Fibroblast of skin of right biceps (primary cell): Measurements from ENCODE around the gene MYH16.
"Not testable (repeated sequence)": the region's sequence is repeated elsewhere in the genome, so short reads cannot be mapped to it uniquely, and the experiment has no call there.

ENCODE experiments used
- DNase-seq: peaks from one replicate; pipeline ENCODE4 v3.0.0-alpha.2; 2013

Gene MYH16

DNA sequence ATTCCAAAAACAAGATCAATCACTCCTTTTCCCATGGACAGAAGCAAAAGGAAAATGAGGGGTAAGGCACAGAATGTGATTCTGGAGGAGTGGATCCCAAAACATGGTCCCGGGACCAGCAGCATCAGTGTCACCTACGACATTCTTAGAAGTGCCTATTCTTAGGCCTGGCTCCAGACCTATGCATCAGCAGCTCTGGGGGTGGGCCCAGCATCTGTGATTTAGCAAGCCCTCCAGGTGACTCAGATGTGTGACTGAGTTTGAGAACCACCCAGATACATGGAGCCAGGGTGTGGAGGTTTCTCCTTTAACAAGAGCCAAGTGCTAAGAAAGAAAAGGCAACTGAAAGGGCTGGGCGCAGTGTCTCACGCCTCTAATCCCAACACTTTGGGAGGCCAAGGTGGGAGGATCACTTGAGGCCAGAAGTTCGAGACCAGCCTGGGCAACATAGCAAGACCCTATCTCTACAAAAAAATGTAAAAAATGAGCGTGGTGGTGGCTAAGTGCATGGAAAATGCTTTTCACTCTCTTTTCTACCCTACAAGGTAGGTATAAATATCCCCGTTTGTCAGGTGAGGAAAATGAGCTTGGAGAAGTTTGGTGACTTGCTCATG lies 35.9 kb downstream of the MYH16 start:
- peak; percentile 33 for DNase-seq

DNA sequence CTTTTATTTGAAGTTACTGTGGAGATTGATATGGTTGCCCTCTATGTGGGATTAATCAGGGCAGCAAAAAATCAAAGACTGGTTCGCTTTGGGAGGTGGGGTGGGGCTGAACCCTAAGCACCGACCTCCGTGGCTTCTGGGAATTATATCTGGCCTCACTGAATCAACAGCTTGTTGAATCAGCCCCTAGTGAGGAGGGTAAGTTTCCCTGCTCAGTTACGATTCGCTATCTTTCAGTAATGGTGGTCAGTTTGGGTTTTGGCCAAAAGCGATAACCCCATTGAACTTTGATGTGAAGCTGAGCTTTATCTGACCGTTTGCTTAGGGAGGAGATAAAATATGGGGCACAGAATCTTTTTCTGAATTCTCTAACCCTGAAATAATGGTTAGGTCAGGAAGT lies 36.5 kb downstream of the MYH16 start:
- DNase-seq = no peak

DNA sequence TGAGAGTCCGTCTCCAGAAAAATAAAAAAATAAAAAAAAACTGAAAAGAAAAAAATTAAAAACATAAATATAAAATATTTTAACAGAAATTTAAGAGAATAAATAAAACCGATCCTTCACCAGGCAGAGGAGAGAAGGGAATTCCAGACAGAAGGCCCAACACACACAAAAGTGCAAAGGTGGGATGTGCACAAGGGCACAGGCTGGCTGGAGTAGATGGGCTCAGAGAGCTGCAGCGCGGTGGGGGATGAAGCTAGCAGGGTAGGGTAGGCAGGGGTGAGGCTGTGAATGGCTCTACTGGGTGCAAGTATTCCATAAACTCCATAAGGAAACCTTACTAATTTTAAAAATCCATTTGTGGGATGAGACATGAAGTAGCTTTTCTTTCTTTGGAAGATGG lies 37.4 kb downstream of the MYH16 start:
- no peak for DNase-seq

DNA sequence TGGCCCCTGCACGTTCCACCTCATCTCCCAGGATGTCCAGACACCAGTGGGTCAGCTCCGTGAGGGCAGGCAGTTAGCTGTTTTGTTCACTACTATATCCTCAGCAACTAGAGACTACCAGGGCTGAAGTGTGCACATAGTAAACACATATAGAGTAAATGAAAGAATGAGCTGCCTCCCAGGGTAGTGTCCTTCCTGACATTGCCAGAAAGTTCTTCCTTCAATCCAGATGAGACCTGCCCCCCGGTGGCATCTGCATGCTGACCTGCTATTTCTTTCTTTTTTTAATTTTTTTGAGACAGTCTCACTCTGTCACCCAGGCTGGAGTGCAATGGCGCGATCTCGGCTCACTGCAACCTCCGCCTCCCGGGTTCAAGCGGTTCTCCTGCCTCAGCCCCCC lies 39.1 kb downstream of the MYH16 start:
- no peak for DNase-seq

DNA sequence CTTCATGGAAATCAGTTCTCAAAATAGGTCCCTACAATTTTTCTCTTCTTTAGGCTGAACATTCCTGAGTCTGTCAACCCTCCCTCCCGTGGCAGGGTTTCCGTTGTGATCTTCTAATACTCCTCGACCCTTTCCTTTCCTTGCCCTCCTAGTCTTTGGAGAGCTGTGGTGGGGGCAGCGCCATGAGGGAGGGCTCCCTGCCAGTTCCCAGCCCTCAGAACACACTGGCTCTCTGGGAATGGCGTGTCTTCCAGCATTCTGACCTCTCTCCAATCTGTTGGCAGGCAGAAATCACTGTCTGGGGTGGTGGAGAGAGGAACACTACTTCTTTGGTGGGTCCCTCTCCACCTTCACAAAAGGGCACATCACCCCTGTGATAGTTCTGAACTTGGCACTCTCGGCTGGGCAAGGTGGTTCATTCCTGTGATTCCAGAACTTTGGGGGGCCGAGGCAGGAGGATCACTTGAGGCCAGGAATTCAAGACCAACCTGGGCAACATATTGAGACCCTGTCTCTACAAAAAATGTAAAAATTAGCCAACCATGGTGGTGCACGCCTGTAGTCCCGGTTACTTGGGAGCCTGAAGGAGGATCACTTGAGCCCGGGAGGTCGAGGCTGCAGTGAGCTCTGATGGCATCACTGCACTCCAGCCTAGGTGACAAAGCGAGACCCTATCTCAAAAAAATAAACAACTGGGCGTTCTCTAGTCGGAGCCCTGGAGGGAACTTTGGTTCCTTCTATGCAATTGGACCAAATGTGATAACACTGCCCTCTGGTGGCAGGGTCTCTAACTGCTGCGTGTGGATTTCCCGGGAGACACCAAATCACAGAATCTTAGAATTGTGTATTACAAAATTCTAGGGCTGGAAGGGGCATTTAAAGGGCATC lies 39.9 kb downstream of the MYH16 start:
- DNase-seq = peak; percentile 52

DNA sequence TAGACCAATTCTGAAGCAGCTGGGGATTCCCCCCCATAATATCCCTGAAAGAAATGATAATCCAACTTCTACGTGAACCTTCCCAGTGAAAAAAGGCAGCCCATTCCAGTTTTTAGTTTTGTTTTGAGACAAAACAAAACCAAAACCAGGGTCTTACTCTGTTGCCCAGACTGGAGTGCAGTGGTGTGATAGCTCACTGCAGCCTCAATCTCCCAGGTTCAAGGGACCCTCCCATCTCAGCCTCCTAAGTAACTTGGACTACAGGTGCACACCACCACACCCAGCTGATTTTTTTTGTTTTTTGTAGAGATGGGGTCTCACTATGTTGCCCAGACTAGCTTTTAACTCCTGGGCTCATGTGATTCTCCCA lies 40.5 kb downstream of the MYH16 start:
- DNase-seq = no peak

DNA sequence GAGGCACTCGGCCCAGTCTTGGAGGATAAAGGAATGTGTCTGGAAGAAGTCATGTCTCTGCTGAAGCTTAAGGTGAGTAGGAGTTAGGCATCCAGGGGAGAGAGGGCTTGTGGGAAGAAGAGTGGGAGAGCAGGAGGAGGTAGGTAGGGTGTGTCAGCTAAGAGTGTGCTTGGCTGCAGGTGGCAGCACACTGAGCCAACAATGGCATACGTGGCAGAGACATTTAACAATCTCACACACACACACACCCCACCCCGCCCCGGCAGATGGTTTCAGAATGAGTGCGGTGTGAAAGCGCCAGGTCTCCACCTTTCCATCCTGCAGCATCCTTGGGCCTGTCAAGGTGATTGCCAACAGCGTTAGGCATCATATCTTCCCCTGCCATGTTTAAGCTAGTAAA lies 41.9 kb downstream of the MYH16 start:
- no peak for DNase-seq

DNA sequence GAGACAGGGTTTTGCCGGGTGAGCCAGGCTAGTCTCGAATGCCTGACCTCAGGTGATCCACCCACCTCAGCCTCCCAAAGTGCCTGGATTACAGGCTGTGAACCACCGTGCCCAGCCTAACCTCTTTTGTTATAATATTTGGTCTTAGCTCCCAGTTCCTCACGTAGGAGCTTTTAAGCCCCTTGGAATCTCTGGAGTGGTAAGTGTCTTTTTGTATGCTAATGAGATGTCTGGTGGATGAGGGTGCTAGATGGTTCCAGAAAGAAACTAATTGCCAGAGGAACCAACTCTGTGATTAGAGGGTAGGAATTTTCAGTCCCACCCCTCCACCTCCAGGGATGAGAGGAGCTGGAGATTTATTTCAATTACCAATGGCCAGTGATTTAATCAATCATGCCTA lies 47.7 kb downstream of the MYH16 start:
- DNase-seq = no peak

DNA sequence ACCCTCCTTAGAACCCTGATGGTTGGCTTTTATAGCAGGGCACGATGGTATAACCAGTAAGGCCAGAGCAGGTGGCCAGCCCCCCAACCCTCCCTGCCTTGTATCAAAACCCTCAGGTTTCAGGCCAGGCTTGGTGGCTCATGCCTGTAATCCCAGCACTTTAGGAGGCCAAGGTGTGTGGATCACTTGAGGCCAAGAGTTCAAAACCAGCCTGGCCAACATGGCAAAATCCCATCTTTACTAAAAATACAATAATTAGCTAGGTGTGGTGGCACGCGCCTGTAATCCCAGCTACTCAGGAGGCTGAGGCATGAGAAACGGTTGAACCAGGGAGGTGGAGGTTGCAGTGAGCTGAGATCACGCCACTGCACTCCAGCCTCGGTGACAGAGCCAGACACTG lies 50.0 kb downstream of the MYH16 start:
- not testable (repeated sequence) for DNase-seq

DNA sequence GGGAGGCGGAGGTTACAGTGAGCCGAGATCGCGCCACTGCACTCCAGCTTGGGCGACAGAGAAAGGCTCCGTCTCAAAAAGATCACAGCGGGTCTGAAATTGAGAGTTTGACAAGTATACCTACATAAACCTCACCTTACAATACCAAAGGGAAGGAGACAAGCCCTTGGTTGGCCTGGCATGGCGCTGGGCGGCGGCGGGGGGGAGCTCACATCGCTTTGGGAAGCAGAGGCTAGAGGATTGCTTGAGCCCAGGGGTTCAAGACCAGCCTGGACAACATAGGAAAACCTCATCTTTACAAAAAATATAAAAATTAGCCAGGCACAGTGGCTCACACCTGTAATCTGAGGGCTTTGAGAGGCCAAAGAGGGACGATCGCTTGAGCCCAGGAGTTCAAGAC lies 51.9 kb downstream of the MYH16 start:
- no peak for DNase-seq

DNA sequence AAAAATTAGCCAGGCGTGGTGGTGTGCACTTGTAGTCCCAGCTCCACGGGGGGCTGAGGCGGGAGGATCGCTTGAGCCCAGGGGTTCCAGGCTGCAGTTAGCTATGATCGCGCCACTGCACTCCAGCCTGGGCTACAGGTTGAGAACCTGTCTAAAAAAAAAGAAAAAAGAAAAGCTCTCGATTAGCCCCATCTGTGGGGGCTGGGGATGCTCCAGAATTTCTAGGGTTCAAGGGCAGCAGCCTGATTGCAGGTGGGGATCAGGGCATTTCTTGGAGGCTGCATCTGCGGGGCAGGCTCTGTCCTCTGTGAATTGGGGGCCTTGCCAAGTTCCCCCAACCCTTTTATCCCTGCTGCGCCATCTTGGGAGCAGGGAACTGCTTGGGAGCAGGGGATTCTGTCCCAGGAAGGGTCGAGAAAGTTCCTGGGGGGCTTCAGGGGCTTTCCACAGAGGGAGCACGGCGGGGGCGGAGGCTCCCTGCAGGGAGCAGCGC lies 52.4 kb downstream of the MYH16 start:
- DNase-seq = no peak

DNA sequence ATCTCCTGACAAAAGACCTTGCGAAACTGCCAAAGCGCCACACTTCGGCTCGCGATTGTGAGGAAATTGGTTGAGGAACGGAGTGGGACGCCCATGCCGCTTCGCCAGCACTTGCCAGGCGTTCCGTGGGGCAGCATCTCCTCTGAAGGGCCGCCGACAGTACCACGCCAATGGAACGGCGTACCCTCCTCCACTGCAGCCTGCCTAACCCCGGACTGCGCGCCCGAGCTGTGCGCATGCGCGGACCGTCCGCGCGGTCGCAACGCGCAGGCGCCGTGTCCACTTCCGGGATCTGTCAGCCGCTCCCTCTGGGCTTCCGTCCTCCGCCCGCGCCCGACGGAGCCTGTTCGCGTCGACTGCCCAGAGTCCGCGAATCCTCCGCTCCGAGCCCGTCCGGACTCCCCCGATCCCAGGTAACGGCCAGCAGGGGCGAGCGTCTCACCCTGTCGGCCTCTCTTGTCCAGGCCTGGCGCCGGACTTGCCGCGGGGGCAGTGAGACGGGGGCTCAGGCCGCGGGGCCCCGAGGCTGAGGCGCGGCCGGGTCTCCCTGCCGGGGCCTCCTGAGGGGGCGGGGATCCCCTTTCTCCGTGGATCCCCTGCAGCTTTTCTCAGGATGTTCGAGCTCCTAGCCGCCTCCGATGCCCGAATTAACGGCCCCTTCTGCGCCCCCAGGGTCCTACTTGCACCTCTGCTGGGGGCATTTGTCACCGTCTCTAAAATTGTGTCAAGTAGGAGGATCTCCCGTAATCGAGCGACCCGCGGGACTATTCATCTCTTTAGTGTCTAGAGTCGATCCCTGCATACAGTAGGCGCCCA lies 53.2 kb downstream of the MYH16 start, which contains the start of gene ARPC1A:
Gene ARPC1A (plus strand): TSS at position 307 of the 816 bp plus-strand sequence. CDS start 7,456 bp downstream, outside the sequence.
- DNase-seq = peak; percentile 92

DNA sequence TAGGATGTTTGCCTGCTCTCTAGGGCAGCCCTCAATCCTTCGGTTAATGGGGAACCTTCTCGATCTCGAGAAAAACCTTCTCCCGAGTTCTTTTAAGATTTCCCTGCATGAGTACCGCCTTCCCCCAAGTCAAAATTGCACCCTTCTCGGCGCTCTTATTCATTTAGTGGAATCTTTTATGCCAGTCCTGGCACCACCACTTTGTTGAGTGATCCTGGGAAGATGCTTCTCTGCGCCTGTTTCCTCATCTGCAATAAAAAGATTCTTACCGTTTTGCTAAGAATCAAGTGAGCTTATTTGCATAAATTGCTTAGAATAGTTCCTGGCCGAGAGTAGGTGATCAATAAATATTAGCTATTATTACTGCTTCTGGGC lies 53.8 kb downstream of the MYH16 start:
- DNase-seq = no peak

DNA sequence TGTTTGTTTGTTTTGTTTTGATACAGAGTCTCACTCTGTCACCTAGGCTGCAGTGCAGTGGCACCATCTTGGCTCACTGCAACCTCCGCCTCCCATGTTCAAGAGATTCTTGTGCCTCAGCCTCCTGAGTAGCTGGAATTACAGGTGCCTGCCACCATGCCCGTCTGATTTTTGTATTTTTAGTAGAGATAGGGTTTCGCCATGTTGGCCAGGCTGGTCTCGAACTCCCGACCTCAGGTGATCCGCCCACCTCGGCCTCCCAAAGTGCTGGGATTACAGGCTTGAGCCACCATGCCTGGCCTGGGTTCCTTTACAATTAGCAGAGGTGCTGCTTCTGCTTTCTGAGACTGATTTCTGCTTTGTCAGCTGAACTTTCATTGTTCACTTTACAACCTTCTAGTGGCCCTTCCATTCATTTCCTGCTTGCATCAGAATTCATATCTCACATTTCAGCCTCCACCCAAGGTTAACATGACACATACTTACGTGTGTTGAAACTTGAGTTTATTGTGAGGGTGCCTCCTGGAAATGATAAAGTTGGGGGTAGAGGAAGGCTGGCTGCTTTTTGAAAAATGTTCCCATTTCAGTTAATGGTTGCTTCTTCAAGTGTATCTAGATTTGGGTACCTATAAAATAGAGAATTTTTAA lies 57.8 kb downstream of the MYH16 start:
- DNase-seq = peak; percentile 88

DNA sequence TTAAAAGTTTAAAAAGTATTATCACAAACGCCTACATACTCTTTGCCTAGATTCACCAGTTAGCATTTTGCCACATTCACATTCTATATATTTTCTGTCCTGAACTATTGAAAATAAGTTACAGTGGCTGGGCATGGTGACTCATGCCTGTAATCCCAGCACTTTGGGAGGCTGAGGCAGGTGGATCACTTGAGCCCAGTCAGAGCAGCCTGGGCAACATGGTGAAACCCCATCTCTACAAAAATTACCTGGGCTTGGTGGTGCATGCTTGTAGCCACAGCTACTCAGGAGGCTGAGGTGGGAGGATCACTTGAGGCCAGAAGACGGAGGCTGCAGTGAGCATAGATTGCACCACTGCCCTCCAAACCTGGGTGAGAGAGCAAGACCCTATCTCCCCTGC lies 58.4 kb downstream of the MYH16 start:
- no peak for DNase-seq

DNA sequence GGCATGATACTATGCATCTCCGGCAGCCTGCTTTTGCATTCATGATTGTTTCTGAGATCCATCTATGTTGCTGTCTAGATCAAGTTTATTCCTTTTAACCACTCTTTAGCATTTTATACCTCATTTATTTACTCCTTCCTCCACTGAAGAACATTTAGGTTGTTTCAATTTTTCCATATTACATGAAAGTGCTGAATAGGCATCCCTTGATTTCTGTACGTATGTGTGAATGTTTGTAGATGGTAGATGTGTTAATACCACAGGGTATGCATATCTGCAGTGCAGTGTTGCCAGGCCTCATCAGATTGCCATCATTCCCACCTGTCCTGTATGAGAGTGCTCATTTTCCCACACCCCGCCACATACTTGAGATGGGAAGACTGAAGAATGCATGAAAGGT lies 67.0 kb downstream of the MYH16 start:
- no peak for DNase-seq

DNA sequence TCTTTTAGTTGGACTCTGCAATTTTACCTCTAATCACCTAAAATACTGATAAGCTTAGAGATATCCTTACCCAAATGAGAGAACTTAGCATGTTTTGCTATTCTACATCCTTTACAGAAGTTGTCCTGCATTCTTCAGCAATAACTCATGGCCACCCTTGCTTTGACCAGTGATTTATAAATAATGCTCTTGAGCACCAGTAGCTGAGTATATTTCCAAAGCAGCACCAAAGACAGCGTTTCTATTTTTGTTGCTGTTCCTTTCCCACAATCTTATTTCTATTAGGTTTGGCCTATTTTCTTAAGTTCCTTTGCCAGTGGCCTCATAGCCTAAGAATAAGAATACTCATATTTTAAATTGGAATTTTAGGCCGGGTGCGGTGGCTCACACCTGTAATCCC lies 68.0 kb downstream of the MYH16 start:
- no peak for DNase-seq

DNA sequence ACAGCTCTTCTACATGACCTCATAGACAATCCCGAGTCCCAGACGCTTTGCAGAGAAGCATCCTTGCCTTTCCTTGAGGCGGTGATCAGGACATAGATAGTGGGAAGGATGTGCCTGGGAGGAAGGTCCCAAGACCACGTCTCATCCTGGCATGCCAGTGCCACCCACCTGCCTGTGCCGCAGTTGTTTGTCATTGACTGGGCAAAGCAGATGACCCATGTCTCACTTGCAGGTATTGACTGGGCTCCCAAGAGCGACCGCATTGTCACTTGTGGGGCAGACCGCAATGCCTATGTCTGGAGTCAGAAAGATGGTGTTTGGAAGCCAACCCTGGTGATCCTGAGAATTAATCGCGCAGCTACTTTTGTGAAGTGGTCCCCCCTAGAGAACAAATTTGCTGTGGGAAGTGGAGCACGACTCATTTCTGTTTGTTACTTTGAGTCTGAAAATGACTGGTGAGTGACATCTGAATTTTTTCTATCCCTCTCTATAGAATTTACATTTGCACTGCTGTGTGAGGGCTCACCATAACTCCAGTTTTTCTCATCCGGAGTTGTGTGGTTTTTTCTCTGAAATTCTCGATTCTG lies 71.5 kb downstream of the MYH16 start:
- no peak for DNase-seq

DNA sequence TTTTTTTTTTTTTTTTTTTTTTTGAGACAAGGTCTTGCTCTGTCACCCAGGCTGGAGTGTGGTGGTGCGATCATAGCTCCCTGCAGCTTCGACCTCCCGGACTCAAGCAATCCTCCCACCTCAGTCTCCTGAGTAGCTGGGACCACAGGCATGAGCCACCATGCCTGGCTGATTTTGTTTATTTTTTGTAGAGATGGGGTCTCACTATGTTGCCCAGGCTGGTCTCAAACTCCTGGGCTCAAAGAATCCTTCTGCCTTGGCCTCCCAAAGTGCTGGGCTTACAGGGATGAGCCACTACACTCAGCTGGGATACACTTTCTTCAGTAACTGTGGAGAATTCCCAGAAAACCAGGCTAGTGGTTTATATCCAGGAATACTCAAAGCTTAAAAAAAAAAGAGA lies 78.0 kb downstream of the MYH16 start:
- not testable (repeated sequence) for DNase-seq

DNA sequence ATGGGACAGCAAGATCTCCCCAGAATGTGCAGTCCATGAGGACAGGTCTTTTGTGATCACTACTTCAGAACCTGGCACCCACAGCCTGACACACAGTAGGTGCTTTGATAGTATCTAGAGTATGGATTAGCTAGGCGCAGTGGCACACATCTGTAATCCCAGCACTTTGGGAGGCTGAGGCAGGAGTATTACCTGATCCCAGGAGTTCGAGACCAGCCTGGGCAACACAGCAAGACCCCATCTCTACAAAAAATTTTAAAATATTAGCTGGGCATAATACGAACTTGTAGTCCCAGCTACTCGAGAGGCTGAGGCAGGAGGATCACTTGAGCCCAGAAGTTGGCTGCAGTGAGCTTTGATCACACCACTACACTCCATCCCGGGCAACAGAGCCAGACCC lies 79.6 kb downstream of the MYH16 start:
- no peak for DNase-seq

DNA sequence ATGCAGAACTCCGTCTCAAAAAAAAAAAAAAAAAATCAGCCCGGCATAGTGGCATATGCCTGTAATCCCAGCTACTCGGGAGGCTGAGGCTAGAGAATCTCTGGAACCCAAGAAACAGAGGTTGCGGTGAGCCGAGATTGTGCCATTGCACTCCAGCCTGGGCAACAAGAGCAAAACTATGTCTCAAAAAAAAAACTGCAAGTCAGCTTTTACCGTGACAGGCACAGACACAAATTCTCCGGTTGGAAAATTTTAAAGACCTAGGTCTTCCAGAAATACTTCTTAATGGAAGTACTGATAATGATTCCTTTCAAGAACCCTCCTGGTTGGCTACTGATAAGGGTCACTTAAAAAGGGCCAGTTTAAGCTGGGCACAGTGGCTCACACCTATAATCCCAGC lies 82.5 kb downstream of the MYH16 start:
- no peak for DNase-seq

DNA sequence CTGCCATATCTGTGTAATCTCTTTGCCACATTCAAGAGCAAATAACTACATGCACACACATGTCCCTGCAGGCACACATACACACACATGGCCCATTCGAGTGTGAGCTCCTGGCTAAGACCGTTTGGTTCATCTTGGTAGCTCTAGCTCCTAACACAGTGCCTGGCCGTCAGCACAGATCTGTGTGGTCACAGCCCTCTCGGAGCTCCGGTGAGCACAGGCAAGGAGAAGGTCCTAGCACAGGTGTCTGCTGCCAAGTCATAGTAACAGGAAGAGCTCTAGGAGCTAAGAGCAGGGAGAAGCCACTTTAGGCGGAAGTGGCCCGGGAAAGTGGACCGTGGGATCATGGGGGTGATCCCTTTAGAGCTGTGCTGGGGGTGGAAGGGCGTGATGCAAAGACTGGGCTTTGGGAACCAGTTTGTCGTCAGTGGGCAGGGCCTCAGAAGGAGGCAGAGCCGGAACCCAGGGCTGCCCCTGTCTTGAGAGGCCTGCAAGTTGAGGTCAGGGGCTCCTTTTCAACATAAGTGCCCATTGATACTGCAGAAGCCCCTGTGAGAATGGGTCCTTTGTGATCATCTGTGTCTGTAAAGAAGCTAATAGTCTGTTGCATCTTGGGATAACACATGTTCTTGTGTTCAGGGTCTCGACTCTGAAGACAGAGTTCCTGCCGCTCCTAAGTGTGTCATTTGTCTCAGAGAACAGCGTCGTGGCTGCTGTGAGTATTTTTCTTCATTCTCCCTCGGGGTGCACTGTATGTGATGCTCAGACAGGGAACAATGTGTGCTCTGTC lies 85.3 kb downstream of the MYH16 start:
- DNase-seq = no peak
